HAP-1 (cell line): Measurements from ENCODE around the gene NPVF.

Source experiments
- DNase-seq, 2 experiments: peaks; one replicate each; pipeline ENCODE4 v3.0.0-alpha.2; 2016 to 2020; ENCODE audit warnings: low spot score in 2 of 2
- H3K27me3 ChIP-seq: fragments of 250-450 bp; sonication (Bioruptor Pico); 2 replicates; pipeline ENCODE4 v1.5.1; 2020; ENCODE audit warnings: low read depth, mild to moderate bottlenecking, moderate library complexity
- H3K36me3 ChIP-seq: fragments of 250-450 bp; sonication (Bioruptor Pico); replicated peaks from 2 replicates; pipeline ENCODE4 v1.5.1; 2020; ENCODE audit warnings: mild to moderate bottlenecking
- H3K4me1 ChIP-seq: fragments of 250-450 bp; sonication (Bioruptor Pico); 2 replicates; pipeline ENCODE4 v1.5.1; 2020; ENCODE audit warnings: mild to moderate bottlenecking
- H3K4me3 ChIP-seq: fragments of 250-450 bp; sonication (Bioruptor Pico); 2 replicates; pipeline ENCODE4 v1.5.1; 2020; ENCODE audit warnings: mild to moderate bottlenecking, moderate library complexity
- H3K9me3 ChIP-seq: fragments of 250-450 bp; sonication (Bioruptor Pico); 2 replicates; pipeline ENCODE4 v1.5.1; 2020; ENCODE audit warnings: mild to moderate bottlenecking, moderate library complexity
- in situ Hi-C: fragments of 300-500 bp; cut with MboI; formaldehyde crosslinking; loops from 3 replicates; pipeline ENCODE4 v1.14.3; 2020; ENCODE audit warnings: low sequenced_read_pairs, inconsistent platforms, mixed read lengths

Gene NPVF

DNA sequence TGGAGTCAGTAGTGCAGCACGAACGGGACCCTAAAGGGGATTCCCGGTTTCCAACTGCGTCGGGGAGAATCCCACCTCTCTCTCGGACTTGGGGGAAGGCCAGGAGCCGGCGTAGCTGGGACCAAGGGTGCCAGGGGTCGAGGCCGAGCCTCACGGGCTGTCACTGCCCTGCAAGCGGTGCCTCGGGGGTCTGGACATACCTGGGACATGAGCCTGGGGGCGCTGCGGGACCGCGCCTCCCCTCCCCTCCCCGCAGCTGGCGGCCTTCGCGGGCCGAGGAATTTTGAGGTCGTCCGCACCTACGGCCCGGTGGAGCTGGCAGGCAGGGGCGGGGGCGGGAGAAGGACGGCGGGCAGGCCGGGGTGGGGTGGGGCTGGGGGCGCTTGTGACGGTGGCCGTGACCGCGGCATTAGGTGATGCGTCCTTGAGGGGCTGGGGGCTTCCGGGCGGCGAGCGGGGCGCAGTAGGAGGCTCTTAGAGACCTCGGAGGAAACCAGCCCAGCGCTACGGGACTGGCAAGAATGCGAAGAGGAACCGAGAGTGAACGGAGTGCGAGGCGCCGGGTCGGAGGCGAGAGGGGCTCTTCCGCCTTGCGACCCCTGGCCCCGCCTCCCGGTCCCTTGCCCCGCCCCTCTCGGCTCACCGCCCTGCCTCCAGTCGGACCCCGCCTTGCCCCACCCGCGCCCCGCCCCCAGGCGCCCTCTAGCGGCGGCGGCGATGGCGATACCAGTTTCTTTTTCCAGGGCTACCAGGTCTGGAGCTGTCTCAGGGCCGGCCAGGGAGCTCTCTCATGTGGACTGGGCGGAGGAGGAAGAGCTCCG, 48.3 kb downstream of the NPVF start:
- DNase-seq, result peak; percentile 81 to 98
- in situ Hi-C loops, result no loop called here
- peaks cover 6% of the 10 kb centered on the region for H3K36me3 ChIP-seq
- H3K4me3 ChIP-seq, result peak overlapping the region; percentile 59
- H3K27me3 ChIP-seq, result no peaks in the 10 kb centered on the region
- H3K9me3 ChIP-seq, result no peaks in the 10 kb centered on the region
- peaks cover 11% of the 10 kb centered on the region for H3K4me1 ChIP-seq

DNA sequence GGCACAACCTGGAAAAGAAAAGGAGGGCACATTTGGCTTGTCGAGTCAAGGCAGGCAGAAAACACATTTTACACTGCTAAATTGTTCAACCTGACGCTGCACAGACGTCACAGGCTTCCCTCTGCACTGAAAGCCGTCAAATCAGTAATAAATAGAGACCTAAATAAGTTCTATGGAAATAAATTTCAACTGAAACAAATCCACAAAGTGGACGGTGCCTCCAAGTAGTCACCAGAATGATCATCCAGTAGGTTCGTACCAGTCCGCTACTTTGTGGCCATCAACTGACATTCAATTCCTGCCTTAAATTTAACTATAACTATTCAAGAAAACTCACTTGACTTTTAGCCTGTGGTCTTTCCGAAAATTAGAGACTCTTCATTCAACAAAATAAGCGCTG, 49.0 kb downstream of the NPVF start:
- peaks cover 11% of the 10 kb centered on the region for H3K4me1 ChIP-seq
- H3K9me3 ChIP-seq, result no peaks in the 10 kb centered on the region
- peak overlapping the region; percentile 59 for H3K4me3 ChIP-seq
- DNase-seq, result no peak
- peaks cover 6% of the 10 kb centered on the region for H3K36me3 ChIP-seq
- no peaks in the 10 kb centered on the region for H3K27me3 ChIP-seq
- in situ Hi-C loops, result no loop called here
